GM10248 (cell line): ENCODE results near the gene LSAMP.

Experiments
- CTCF ChIA-PET: fragments of 300-600 bp; sonication (Branson Sonifier 250); formaldehyde crosslinking; extraction: SDS; loops from one replicate; lab custom pipeline; 2021; ENCODE audit warnings: antibody characterized with exemption; lab: Yijun Ruan, JAX
- POLR2A ChIA-PET: fragments of 350-650 bp; sonication (Branson Sonifier 250); formaldehyde crosslinking; extraction: SDS; loops from one replicate; lab custom pipeline; 2020; ENCODE audit warnings: antibody characterized with exemption; lab: Yijun Ruan, JAX
- DNase-seq: peaks from one replicate; pipeline ENCODE4 v3.0.0; 2012; ENCODE audit errors: extremely low spot score
- CTCF ChIP-seq: IDR thresholded peaks from 2 replicates; pipeline ENCODE4 v1.5.1; 2012; ENCODE audit warnings: mild to moderate bottlenecking, low read depth; ENCODE audit errors: extremely low read depth, missing control alignments, control extremely low read depth

Gene LSAMP

GRCh38 chr3:115832265-115832664 lies 613.0 kb downstream of the LSAMP start:
- no peak for DNase-seq
- TF ChIP-seq CTCF: no peak
- POLR2A ChIA-PET: no interaction called here
- CTCF ChIA-PET: interaction anchor here (1.0 to 7.1 kb wide), 5 partner anchors 11 to 48 kb away, joined by 3 to 38 read pairs (median 4); no protein-coding TSS in a partner anchor

DNA sequence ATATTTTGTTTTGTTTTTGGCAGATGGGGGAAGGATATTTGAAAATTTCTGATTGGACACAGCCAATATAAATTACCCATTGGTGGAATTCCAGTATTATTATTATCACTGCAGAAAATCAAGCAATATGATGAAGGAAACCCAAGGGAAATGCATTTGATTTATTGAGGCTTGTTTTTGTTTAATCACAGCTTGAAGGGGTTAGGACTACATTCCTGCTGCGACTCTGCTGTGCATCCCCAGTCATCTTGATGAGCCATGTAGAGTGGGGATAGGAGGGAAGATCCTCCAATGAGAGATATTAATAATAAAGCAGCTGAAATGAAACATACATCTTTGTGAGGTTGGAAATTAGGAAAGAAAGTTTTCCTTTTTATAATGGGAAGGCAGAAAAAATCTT lies 613.4 kb downstream of the LSAMP start:
- ChIA-PET POLR2A (no interaction called here), CTCF (interaction anchor here (1.0 to 7.1 kb wide), 6 partner anchors 11 to 48 kb away, joined by 3 to 38 read pairs (median 4); no protein-coding TSS in a partner anchor)
- DNase-seq: no peak
- TF ChIP-seq CTCF: no peak

GRCh38 chr3:115830764-115831395 lies 614.4 kb downstream of the LSAMP start:
- DNase-seq: no peak

DNA sequence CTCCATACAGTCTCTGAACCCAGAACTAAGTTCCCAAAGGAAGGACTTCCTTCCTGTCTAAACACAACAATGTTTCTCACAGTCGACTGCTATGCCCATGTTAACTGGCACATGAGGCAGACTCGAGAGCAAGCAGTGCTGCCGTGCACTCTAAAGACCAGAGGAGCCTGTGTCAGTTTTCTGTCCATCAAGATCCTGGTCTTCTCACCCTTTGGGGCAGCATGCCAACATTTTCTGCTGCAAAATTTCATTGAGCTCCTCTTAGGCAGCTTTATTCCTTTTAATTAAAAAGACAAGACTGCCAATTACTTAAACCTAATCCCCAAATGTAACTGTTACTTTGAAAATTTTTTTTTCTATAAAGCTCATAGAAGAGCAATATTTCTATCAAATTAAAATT lies 616.9 kb downstream of the LSAMP start:
- POLR2A ChIA-PET: no interaction called here
- TF ChIP-seq CTCF: no peak
- CTCF ChIA-PET: interaction anchor here (0.9 to 8.2 kb wide), 4 partner anchors 8 to 15 kb away, joined by 3 to 38 read pairs (median 22); no protein-coding TSS in a partner anchor

More at GRCh38 chr3:115830764-115831395, 614.4 kb downstream of the LSAMP start:
- CTCF ChIA-PET: interaction anchor here (1.2 to 7.1 kb wide), 6 partner anchors 8 to 40 kb away, joined by 3 to 38 read pairs (median 4); no protein-coding TSS in a partner anchor
- no peak for TF ChIP-seq CTCF
- POLR2A ChIA-PET: no interaction called here

GRCh38 chr3:115827495-115827894 lies 617.8 kb downstream of the LSAMP start:
- no peak for DNase-seq
- POLR2A ChIA-PET: interaction anchor here (0.7 kb wide), 1 partner anchor 1535 kb away, joined by 6 read pairs; no protein-coding TSS in a partner anchor
- no peak for TF ChIP-seq CTCF
- CTCF ChIA-PET: interaction anchor here (1.4 to 8.2 kb wide), 3 partner anchors 9 to 13 kb away, joined by 5 to 37 read pairs (median 6); no protein-coding TSS in a partner anchor

More for the DNA sequence above, 616.9 kb downstream of the LSAMP start:
- no peak for DNase-seq

DNA sequence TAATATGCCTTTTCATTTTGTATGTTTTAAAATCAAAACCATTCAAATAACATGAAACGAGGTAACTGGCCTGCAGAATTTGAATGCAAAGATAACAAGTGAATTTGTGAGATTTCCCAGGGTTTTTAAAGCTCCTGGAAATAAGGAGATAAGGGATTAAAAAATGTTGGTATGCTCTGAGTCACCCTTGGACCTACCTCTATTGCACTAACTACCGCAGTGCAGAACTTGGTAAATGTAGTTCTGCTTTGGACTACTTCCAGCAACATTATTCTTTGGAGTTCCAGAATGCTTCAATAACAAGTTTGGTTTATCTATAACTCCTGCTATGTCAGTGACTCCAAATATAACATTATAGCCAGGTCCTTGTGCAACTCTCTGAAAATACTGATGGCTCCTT lies 620.2 kb downstream of the LSAMP start:
- no peak for DNase-seq
- POLR2A ChIA-PET: no interaction called here
- CTCF ChIA-PET: interaction anchor here (1.3 to 8.2 kb wide), 2 partner anchors 11 kb away, joined by 3 to 37 read pairs; no protein-coding TSS in a partner anchor
- TF ChIP-seq CTCF: no peak
